Measurements from ENCODE around the gene PAXX. TPM values are rescaled to one million over a fixed set of nuclear protein-coding genes. Genes with fewer than 3 reads are reported as not detected.
"Not testable (repeated sequence)": the region's sequence is repeated elsewhere in the genome, so short reads cannot be mapped to it uniquely, and the experiment has no call there.

The PAXX gene
- polyA plus RNA-seq, 3 donors = 34.1 to 51.5 (median 49.1) TPM

DNA sequence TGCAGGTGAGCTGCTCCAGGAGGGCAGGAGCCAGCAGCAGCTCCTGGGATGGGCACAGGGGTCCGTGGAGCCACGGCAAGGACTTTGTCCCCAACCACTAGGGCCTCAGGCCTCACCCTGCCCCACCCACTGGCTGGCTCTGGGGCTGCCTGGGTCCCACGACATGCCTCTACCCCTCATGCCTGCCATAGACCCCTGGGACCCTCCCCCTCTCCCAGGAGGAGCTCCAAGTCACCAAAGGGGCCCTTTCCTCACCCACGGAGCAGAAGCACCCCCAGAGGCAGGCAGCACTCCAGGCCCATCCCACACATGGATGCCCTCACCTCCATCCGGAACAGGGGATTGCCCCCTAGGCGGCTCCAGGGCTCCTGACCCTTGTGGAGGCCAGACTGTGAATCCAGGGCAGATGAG lies 29.4 kb downstream of the PAXX start:
- no peak overlapping the region for H3K27ac ChIP-seq (ENCODE audit: low read depth, low read length)
- WGBS, 3 donors = 87 to 94% (median 92%) methylated on average over 4 to 6 of the region's 6 CpGs

DNA sequence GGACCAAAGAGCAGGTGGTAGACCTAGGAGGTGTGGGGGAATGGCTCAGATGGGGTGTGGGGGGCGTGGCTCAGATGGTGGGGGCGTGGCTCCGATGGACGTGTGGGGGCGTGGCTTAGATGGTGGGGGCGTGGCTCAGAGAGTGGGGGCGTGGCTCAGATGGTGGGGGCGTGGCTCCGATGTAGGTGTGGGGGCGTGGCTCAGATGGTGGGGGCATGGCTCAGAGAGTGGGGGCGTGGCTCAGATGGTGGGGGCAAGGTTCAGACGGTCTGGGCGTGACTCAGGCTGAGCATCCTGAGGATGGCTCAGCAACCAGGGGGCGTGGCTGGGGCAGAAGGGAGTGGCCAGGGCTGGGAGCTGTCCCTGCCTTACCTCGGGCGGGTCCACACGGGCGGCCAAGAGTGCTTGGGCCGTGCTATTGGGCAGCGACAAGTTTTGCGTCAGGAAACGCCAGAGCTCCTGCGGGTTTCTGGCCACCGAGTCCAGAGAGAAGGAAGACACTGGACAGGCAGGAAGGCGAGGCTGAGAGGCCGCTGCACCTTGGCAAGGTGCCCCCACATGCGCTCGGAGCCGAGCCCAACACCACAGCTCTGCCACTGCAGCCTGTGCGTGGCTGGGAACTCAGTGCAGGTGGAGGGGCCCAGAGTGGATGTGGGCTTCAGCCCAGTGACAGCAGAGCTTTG lies 29.9 kb downstream of the PAXX start:
- H3K27ac ChIP-seq (ENCODE audit: low read depth, low read length) = no peak overlapping the region
- 52 to 68% (median 58%) methylated on average over 26 to 30 of the region's 30 CpGs for WGBS, 3 donors

GRCh38 chr9:137022662-137023008 lies 30.4 kb downstream of the PAXX start:
- no peak overlapping the region for H3K27ac ChIP-seq (ENCODE audit: low read depth, low read length)
- WGBS, 3 donors = 91 to 92% (median 92%) methylated on average over 23 of the region's 23 CpGs

GRCh38 chr9:137023157-137023556 lies 30.9 kb downstream of the PAXX start:
- H3K27ac ChIP-seq (ENCODE audit: low read depth, low read length) = no peak overlapping the region
- 72 to 83% (median 75%) methylated on average over 7 of the region's 7 CpGs for WGBS, 3 donors

DNA sequence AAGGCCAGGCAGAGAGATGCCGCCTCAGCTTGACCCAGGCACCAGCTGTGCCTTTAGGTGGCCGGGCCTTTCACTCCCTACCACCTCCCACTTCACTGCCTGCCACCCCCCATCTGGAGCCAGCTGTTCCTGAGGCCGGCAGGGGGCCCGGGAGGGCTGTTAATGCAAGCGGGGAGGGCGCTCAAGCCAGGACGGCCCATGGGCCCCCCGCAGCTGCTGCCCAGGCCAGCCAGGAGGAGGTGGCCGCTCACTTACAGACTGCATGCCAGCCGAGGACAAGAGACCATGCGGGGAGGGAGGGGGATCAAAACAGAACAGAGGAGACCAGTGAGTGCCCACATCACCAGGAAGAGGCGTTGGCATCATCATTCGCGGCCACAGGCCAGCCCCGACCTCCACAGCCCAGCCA lies 31.4 kb downstream of the PAXX start:
- WGBS, 3 donors = 85 to 94% (median 87%) methylated on average over 14 to 15 of the region's 15 CpGs
- no peak overlapping the region for H3K27ac ChIP-seq (ENCODE audit: low read depth, low read length)

DNA sequence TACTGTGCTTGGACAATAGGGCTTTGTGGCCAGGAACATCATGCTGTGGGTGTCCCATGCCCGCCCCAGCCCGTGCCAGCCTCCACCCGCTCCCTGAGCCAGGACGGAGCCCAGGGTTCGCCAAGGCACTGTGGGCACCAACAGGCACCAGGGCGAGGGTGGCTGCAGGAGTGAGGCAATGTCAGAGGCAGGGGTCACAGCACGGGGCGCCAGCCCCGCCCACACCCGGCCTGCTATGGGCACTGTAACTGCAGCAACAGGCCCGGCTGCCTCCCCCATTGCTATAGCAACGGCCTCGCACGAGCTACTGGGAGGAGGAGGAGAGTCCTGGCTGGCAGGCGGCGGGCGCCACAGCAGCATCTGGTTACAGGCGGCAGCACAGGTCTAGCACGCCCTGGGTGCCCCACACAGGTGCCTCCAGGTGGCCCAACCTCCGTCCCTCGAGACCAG lies 33.3 kb downstream of the PAXX start:
- WGBS, 3 donors = 69 to 77% (median 70%) methylated on average over 18 to 21 of the region's 21 CpGs
- no peak overlapping the region for H3K27ac ChIP-seq (ENCODE audit: low read depth, low read length)

DNA sequence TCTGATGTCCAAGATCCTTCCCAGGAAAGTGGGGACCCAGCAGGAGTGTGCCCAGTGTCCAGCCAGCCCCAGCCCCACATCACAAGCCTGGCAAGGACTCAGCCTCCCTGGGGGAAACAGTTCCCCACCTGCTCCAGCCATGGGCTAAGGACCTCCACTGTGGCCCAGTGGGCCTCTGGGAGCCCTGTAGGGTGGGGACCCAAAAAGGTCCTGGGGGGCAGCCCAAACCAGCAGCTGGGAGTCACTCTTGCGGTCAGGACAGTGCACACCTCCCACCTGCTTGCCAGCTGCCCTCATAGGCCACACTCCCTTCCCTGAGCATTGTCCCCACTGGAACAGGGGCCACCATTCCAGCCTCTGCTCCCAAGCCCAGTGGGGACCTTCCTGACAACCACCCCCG lies 34.2 kb downstream of the PAXX start:
- 82 to 91% (median 85%) methylated on average over 2 of the region's 2 CpGs for WGBS, 3 donors
- no peak overlapping the region for H3K27ac ChIP-seq (ENCODE audit: low read depth, low read length)

DNA sequence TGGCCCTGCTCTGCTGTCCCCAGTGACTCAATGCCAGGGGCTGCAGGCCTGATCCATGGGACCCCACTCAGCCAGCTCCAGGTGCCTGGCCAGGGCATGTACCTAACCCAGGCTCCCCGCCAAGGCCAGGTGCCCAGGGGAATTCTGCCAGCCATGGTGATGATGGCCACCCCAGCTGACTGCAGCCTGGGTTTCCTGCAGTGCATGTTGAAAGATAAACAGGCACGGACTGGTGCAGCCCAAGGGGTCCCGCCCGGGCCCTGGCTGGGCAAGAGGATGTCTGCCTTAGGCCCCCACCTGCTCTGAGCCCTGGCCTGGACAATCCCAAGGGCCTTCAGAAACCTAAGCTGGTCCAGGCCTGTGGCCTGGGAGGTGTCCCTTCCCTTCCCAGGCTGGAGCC lies 34.6 kb downstream of the PAXX start:
- H3K27ac ChIP-seq (ENCODE audit: low read depth, low read length) = no peak overlapping the region
- 38 to 75% (median 70%) methylated on average over 4 of the region's 4 CpGs for WGBS, 3 donors

DNA sequence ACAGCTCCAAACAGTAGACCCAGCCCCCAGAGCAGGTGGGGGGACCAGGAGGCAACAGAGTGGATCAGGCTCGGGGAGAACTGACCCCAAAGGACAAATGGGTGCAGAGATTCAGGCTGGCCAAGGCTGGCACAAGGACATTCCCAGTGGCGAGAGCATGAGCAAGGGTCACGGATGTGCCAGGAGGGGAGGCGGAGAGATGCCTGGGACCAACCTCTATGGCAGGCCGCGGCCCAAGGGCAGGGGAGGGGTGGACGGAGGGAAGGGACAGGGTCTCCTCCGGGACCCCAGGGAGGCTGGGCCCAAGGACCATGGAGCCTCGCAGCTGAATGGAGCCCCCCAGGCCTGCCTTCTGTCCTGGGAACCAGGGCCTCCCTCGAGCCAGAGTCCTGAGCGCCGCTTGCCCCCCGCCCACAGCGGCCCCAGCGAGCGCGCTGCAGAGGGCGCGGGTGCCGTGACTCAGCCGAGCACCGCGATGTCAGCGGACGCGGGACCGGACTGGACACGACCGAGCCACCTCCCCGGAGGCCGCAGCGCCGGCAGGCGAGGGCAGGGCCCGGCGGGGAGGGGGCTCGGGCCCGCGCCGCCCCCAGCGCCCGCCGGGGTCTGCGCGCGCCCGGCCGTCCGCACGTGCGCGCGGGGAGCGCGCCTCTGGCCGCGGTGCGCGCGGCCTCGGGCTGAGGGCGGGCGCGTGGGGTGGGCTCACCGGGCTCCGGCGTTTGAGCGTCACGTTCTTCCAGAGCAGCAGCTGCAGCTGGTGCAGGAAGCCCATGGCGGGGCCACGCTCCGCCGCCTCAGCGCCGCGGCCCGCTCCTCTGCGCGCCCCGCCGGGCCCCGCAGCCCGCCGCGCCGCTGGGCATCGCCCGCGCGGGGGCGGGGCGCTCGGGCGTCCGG lies 35.4 kb downstream of the PAXX start, which contains the start of gene ABCA2:
TSS of gene ABCA2 (minus strand) at position 869 of the 894 bp plus-strand sequence. CDS start at position 772, 97 bp downstream.
- H3K27ac ChIP-seq (ENCODE audit: low read depth, low read length) = no peak within 1 kb of the TSS
- 5 to 6% (median 5%) methylated on average over 37 to 94 of the region's 95 CpGs for WGBS, 3 donors

- no peak overlapping the region for H3K27ac ChIP-seq (ENCODE audit: low read depth, low read length)
- 0 to 1% (median 1%) methylated on average over 72 to 97 of the region's 98 CpGs for WGBS, 3 donors
Measured at GRCh38 chr9:137028263-137029057, 36.2 kb downstream of the PAXX start.

DNA sequence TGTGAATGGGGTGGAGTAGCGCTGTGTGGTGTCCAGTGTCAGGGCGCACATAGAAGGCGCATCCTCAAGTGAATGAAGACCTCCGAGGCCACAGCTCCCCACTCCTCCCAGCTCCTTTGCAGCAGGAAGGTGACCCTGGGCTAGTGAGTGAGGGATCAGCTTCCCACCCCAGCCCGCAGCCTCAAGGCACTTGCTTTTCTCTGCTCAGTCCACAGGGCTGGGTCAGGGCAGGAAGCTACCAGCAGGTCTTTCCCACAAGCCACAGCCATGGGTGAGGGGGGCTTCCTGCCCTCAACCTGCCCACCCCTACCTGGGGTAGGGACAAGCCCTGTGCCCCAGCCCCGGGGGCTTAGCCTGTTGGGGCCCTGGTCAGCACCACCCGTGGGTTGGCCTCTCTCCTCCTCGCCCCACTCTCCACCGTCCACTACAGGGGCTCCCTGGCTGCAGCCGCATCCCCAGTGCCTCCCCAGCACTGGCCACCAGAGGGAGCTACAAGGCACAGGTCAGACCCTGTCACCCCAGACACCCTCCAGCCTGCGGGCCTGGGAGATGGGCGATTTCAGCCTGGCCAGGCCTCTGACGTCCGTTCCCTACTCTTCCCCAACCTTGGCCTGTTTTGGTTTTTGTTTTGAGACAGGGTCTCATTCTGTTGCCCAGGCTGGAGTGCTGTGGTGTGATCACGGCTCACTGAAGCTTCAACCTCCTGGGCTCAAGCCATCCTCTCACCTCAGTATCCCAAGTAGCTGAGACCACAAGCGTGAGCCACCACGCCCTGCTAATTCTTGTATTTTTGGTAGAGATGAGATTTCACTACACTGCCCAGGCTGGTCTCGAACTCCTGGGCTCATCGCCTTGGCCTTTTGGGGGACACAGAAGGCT lies 37.1 kb downstream of the PAXX start:
- 21 to 25% (median 25%) methylated on average over 19 of the region's 19 CpGs for WGBS, 3 donors
- H3K27ac ChIP-seq (ENCODE audit: low read depth, low read length) = no peak overlapping the region

DNA sequence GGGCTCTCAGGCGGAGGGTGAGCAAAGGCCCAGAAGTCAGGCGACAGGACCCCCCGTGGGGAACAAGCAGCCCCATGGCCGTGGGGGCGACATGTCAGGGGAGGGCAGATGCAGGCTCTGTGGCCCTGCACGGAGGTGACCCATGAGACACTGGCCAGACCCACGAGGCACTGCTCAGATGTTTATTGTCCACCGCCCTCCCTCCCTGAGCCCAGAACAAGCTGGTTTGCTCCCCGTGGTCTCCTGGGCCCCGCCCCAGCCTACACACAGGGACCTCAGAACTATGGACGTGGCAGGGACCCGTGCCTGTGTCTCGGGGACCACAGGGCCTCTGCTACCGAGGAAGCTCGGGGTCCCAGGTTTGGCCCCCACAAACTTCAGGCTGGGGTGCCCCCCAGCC lies 37.8 kb downstream of the PAXX start:
- H3K27ac ChIP-seq (ENCODE audit: low read depth, low read length) = no peak overlapping the region
- WGBS, 3 donors = 52 to 72% (median 58%) methylated on average over 13 to 15 of the region's 15 CpGs

- WGBS, 3 donors = 65 to 86% (median 75%) methylated on average over 59 to 65 of the region's 65 CpGs
- no peak overlapping the region for H3K27ac ChIP-seq (ENCODE audit: low read depth, low read length)
Measured at GRCh38 chr9:137030538-137031527, 38.6 kb downstream of the PAXX start.

DNA sequence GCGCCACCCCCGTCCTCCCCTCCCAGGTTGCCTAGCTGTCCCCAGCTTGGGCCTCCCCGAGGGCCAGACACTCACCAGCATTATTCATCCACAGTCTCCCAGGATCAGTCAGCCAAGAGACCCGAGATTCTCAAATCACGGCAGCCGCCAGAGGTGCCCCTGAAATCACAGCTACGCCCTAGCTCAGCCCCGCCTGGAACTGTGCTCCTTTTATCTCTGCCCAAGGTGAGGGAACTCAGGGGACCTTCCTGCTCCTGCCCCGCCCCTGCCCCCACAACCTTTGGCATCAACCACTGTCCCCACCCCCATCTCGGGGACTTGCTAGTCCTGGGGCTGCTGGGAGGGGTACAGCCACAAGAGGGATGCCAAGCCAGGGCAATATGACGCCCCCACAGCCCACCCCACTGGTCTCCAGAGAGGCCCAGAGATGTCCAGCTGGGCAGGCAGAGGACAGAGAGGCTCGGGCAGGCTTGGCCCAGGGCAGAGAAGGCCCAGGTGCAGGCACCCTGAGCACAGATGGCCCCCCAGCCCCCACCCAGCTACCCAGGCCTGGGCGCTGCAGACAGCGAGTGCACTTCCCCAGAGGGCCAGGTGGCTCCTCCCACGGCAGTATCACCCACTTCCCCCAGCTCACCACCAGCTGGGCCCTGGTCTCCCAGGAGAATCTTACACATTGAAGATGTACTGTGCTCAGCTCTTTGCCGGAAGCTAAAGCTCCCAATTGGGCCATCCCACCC lies 39.9 kb downstream of the PAXX start, which contains the start of gene FUT7:
TSS of gene FUT7 (minus strand) at position 185 of the 737 bp plus-strand sequence. CDS start at position 88, 97 bp downstream.
- H3K27ac ChIP-seq (ENCODE audit: low read depth, low read length) = no peak within 1 kb of the TSS
- WGBS, 3 donors = 51 to 68% (median 54%) methylated on average over 15 to 16 of the region's 16 CpGs

GRCh38 chr9:137032858-137033257 lies 40.6 kb downstream of the PAXX start:
- WGBS, 3 donors = 53 to 84% (median 70%) methylated on average over 7 to 10 of the region's 10 CpGs
- H3K27ac ChIP-seq (ENCODE audit: low read depth, low read length) = no peak overlapping the region

DNA sequence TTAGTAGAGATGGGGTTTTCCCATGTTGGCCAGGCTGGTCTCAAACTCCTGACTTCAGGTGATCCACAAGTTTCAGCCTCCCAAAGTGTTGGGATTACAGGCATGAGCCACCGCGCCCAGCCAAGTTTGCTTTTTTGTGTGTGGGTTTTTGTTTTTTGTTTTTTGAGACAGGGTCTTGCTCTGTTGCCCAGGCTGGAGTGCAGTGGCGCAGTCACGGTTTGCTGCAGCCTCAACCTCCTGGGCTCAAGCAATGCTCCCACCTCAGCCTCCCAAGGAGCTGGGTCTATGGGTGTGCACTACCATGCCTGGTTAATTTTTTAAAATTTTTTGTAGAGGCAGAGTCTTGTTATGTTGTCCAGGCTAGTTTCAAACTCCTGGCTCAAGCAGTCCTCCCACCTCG lies 41.3 kb downstream of the PAXX start:
- H3K27ac ChIP-seq (ENCODE audit: low read depth, low read length) = not testable (repeated sequence)
- WGBS, 3 donors = 83 to 94% (median 93%) methylated on average over 5 of the region's 5 CpGs
